Gastrocnemius medialis (tissue), 4 donors: ENCODE measurements around the gene SPATA16.

Experiments
- CTCF ChIP-seq, 5 experiments: fragments of 450-650 bp in 3 of 5; fragments of 200-600 bp in 2 of 5; sonication (generic) in 2 of 5; IDR thresholded peaks in 4 of 5; conservative IDR thresholded peaks in 1 of 5; 1 replicate in 4 of 5; 2 replicates in 1 of 5; pipeline ENCODE4 v1.5.1; 2016 to 2019; ENCODE audit warnings: antibody characterized with exemption in 5 of 5, mild to moderate bottlenecking in 3 of 5, moderate library complexity in 3 of 5
- POLR2A ChIP-seq, 2 donors: fragments of 450-650 bp; IDR thresholded peaks; one replicate each; pipeline ENCODE4 v1.6.1; 2017; ENCODE audit warnings: antibody characterized with exemption in 2 of 2, mild to moderate bottlenecking in 2 of 2, moderate library complexity in 2 of 2

- TF ChIP-seq CTCF (IDR thresholded peaks at IDR 0.05 in 4 of 5, conservative IDR thresholded peaks at IDR 0.05 in 1 of 5), result no peak
- TF ChIP-seq POLR2A (IDR thresholded peaks at IDR 0.05), result no peak
These were observed 221.7 kb downstream of the SPATA16 start for GRCh38 chr3:172919297-172919683.
